Stimulated activated naive CD8-positive, alpha-beta T cell treated with anti-CD3 and anti-CD28 coated beads, Interleukin-15, amount 100 ng/mL, for 72 hours (primary cell): Measurements from ENCODE around the gene GPAM.

ENCODE experiments used
- ATAC-seq: fragments of 150-1000 bp; cut with Tn5 transposase; 2 replicates; pipeline ENCODE4 v1.10.0; 2021; ENCODE audit warnings: mild to moderate bottlenecking, moderate library complexity
- DNase-seq, 2 donors: peaks; one replicate each; pipeline ENCODE4 v3.0.0; 2021 to 2022
- H3K27ac Mint-ChIP-seq, 2 donors: one replicate each; pipeline ENCODE4 v1.8.0; 2022; ENCODE audit warnings: mild to moderate bottlenecking in 2 of 2, mixed read lengths in 2 of 2, moderate library complexity in 2 of 2
- H3K27me3 Mint-ChIP-seq: one replicate; pipeline ENCODE4 v1.8.0; 2022; ENCODE audit warnings: mixed read lengths
- H3K4me1 Mint-ChIP-seq: one replicate; pipeline ENCODE4 v1.8.0; 2022; ENCODE audit warnings: mild to moderate bottlenecking, mixed read lengths
- H3K4me3 Mint-ChIP-seq, 2 donors: one replicate each; pipeline ENCODE4 v1.8.0; 2022; ENCODE audit warnings: mild to moderate bottlenecking in 2 of 2, mixed read lengths in 2 of 2, moderate library complexity in 1 of 2
- H3K9me3 Mint-ChIP-seq, 2 donors: one replicate each; pipeline ENCODE4 v1.8.0; 2022; ENCODE audit warnings: mixed read lengths in 2 of 2

Gene GPAM

DNA sequence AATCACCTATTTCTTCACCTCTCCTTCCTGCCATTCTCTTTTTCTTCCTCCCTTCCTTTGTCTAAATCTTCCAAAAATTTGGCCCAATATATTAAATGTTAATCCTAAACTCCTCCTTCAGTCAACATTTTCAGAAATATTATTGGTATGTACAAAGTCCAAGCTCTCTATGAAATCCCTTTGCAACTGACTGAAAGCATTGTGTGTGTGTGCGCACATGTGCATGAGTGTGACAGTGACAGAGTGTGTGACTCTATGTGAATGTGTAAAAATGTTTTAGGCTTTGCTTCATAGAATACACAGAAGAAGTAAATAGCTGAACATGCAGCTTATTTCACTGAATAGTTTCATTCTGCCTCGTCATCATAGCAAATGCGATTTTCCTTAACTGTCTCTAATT, 7.0 kb downstream of the GPAM start:
- H3K9me3 Mint-ChIP-seq = no peaks in the 10 kb centered on the region
- H3K27me3 Mint-ChIP-seq = no peaks in the 10 kb centered on the region
- no peaks in the 10 kb centered on the region for H3K4me1 Mint-ChIP-seq
- H3K27ac Mint-ChIP-seq = no peak overlapping the region
- H3K4me3 Mint-ChIP-seq = no peak overlapping the region
- DNase-seq (no peak), ATAC-seq (no peak)

DNA sequence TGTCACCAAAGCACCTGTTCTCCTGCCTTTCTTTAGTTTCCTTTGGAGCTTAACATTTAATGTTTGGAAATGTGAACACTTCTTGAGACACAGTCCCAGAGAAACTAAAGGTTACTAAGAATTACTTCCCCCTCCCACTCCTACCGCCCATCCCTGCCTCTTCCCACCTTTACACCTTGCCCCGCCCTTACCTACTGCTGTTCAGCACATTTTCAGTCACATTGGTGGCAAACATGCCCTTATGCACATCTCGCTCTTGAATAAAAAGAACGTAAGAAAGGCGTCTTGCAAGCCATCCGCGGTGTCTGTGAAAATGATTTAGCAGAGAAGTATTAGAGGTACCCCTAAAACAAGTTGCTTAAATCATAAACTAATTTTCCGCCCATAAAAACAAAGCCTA, 8.2 kb downstream of the GPAM start:
- H3K4me3 Mint-ChIP-seq = no peak overlapping the region
- H3K27ac Mint-ChIP-seq = no peak overlapping the region
- ATAC-seq = no peak
- H3K4me1 Mint-ChIP-seq = no peaks in the 10 kb centered on the region
- H3K27me3 Mint-ChIP-seq = no peaks in the 10 kb centered on the region
- H3K9me3 Mint-ChIP-seq = no peaks in the 10 kb centered on the region
- no peak for DNase-seq

DNA sequence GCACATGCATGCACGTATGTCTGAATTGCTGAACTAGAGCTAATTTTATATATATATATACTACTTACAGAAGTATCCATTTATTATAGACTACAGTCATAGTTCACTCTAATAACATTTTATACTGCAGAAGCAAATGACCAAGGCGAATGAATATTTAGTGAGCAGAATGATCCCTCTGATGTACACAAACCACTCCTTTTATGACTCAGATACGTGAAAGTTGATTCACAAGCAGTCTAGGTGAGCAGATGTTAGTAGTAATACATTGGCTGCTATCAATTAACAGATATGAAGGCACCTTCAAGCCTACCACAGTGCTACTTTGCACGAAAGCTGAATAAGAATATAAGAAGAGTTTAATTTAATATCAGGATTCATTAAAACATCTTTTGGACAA, 10.4 kb downstream of the GPAM start:
- Mint-ChIP-seq H3K9me3 (no peaks in the 10 kb centered on the region), H3K4me3 (no peak overlapping the region), H3K4me1 (no peaks in the 10 kb centered on the region), H3K27ac (no peak overlapping the region), H3K27me3 (no peaks in the 10 kb centered on the region)
- no peak for ATAC-seq
- no peak for DNase-seq

DNA sequence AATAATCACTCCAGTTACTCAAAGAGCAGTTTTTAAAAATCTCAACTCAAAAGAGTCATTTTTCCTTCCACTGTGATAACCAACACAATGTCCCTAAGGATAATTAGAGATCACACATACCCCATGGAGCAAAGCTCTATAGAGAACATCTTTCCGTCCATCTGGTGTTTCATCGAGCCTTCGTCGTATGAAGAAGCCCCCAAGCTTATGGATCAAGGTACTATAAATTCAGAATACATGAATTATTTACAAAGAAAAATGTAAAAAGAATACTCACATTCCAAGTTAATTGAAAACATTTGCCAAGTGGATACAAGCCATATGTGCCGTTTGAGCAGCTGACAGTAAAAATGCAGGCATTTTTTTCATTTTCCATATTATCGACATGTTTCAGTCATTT, 14.8 kb downstream of the GPAM start:
- Mint-ChIP-seq H3K27ac (no peak overlapping the region), H3K9me3 (no peaks in the 10 kb centered on the region), H3K4me3 (no peak overlapping the region), H3K27me3 (no peaks in the 10 kb centered on the region), H3K4me1 (no peaks in the 10 kb centered on the region)
- ATAC-seq (no peak), DNase-seq (no peak)

DNA sequence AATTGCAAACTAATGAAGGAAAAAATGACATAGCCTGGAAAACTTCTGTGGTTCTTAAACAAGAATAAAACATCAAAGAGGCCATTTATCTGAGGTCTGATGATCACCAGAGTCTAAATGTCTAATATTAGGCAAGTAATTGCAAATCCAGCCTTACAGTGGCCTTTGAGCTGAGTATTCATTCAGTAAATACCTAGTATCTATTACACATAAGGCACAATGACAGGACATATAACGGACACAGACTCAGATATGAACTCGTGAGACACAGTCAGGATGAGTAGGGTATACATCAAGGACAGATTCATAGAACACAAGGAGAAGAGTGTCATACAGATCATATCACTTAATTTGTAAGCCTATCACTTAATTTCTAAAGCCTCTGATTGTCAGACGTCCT, 16.8 kb downstream of the GPAM start:
- no peak overlapping the region for H3K4me3 Mint-ChIP-seq
- DNase-seq (no peak), ATAC-seq (no peak)
- no peaks in the 10 kb centered on the region for H3K9me3 Mint-ChIP-seq
- H3K27ac Mint-ChIP-seq = peak overlapping the region in 1 of 2 donors; percentile 55
- H3K27me3 Mint-ChIP-seq = no peaks in the 10 kb centered on the region
- no peaks in the 10 kb centered on the region for H3K4me1 Mint-ChIP-seq

DNA sequence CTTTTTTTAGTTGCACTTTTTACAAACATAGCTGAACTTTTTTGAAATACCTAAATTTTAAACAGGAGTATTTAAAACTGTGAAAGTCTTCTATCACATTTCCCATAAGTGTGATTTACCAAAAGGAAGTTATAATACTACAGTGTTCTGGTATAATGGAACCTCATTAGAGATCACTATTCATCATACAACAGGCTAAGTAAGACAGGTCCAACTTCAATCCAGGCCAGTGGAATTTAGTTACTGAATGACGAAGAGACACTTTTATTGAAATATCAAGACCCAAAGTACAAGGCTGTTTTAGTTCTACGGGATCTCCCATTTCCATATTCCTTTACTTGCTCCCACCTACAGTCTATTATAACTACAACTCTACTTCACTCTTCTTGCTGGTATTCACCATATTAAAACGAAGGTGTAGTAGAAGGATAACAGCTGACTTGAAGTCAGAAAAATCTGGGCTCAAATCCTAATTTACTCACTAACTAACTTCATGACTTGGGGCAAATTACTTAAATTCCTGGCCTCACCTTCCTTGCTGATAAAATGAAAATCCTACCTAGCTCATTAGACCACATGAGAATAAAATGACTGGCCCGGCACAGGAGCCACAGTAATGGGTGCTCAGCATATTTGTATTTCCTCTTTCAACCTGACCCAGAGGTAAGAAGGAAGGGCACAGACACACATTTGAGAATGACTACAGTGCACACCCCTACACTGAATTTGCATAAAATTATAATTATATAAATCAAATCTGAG, 21.6 kb downstream of the GPAM start:
- Mint-ChIP-seq H3K4me1 (no peaks in the 10 kb centered on the region), H3K27me3 (no peaks in the 10 kb centered on the region), H3K27ac (no peak overlapping the region), H3K9me3 (no peaks in the 10 kb centered on the region), H3K4me3 (no peak overlapping the region)
- ATAC-seq (no peak), DNase-seq (no peak)

DNA sequence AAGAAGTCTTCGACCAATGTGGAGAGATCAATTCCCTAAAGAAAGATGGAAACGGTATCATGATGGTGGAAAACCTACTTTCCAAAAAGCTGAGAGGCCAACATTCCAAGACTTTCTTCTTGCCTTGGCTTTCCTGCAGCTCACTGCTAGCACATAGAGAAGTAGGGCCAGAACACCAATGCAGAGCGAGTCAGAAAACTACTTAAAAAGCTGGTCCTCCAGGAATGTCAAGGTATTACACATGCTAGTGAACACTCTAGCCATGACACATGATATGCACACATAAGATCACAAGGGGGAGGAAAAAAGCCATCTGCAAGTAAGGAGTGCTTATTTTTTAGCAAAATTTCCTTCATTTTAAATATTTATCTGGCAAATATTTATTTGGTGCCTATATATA, 22.7 kb downstream of the GPAM start:
- DNase-seq (no peak), ATAC-seq (no peak)
- H3K9me3 Mint-ChIP-seq = no peaks in the 10 kb centered on the region
- H3K27ac Mint-ChIP-seq = no peak overlapping the region
- H3K4me1 Mint-ChIP-seq = no peaks in the 10 kb centered on the region
- H3K27me3 Mint-ChIP-seq = no peaks in the 10 kb centered on the region
- no peak overlapping the region for H3K4me3 Mint-ChIP-seq

DNA sequence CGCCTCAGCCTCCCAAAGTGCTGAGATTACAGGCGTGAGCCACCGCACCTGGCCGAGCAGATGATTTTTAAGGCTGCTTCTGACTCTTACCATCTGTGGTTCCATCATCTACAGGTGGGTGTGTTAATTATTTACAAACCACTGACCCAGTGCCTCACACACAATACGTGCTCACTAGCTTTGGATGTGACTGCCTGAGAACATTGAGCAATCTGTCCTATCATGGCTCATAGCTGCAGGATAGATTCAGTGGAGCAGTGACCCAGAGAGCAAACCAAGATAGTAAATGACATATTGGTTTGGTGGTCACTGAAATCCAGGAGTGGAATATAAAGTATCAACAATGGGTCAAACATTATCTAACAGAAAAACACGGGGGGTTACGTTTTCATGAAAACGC, 24.1 kb downstream of the GPAM start:
- no peak overlapping the region for H3K27ac Mint-ChIP-seq
- H3K9me3 Mint-ChIP-seq = no peaks in the 10 kb centered on the region
- H3K4me3 Mint-ChIP-seq = no peak overlapping the region
- ATAC-seq (no peak), DNase-seq (no peak)
- no peaks in the 10 kb centered on the region for H3K4me1 Mint-ChIP-seq
- H3K27me3 Mint-ChIP-seq = no peaks in the 10 kb centered on the region

DNA sequence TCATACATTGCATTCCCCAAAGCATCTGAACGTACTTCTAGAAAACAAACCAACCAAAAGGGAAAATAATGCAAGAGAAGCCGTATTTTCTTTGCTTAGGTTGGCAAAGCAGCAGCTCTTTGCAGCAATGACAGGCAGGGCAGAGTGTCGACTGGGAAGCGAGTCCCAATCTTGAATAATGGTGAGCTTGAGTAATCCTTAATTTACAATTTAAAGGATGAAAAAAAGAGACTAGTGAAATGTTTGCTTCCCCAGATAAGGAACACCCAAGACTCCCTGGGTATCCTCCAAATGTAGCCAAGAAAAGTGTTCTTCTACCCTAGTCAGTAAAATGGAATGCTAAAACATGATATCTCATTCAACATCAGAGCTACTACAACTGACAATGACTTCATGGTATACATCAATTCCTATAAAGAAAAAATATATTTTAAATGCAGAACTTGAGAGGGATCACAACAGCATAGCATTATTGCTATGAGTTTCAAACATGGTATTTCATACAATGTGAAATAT, 32.0 kb downstream of the GPAM start:
- Mint-ChIP-seq H3K9me3 (no peaks in the 10 kb centered on the region), H3K4me3 (no peak overlapping the region), H3K27ac (no peak overlapping the region), H3K4me1 (no peaks in the 10 kb centered on the region), H3K27me3 (no peaks in the 10 kb centered on the region)
- ATAC-seq = no peak
- DNase-seq = no peak

DNA sequence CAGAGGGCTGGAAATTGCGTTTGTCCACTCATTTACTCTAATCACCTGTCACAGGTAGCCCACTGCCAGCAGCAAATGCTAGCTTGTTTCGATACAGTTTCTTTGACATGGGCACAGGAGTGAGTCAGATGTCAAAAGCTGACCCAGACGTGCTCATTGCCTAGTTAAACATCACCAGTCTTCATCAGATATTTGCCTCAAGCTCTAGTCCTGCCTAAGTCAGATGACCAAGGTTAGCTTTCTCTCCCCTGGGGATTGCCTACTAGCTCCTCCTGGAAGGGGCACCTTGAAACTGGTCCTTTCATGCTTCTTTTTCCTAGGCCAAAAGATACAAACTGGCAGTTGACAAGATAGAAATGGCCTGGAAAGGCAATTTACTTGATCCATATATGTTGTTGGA, 35.2 kb downstream of the GPAM start:
- DNase-seq (no peak), ATAC-seq (no peak)
- Mint-ChIP-seq H3K27ac (peak overlapping the region in 1 of 2 donors; percentile 59), H3K9me3 (no peaks in the 10 kb centered on the region), H3K4me3 (no peak overlapping the region), H3K27me3 (no peaks in the 10 kb centered on the region), H3K4me1 (no peaks in the 10 kb centered on the region)

DNA sequence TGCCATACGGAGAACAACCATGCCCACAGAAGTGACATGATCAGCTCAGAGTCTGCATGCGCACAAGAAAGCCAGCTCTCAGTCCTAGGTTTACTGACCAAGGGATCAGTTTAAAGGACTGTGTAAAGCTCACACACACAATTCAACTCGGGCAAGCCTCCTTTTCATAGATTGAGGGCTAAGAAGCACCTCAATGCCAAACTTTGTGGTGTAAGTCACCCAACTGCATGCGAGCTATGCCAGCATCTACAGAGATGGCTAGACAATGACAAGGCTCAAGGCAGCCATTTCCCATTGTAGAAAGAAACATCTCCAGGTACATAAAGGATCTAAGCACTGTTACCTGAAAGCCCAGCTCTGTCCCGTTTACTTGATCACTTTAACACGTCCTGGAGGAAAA, 36.8 kb downstream of the GPAM start:
- Mint-ChIP-seq H3K4me1 (no peaks in the 10 kb centered on the region), H3K27ac (peak overlapping the region in 1 of 2 donors; percentile 70), H3K9me3 (no peaks in the 10 kb centered on the region), H3K27me3 (no peaks in the 10 kb centered on the region), H3K4me3 (no peak overlapping the region)
- no peak for DNase-seq
- no peak for ATAC-seq

DNA sequence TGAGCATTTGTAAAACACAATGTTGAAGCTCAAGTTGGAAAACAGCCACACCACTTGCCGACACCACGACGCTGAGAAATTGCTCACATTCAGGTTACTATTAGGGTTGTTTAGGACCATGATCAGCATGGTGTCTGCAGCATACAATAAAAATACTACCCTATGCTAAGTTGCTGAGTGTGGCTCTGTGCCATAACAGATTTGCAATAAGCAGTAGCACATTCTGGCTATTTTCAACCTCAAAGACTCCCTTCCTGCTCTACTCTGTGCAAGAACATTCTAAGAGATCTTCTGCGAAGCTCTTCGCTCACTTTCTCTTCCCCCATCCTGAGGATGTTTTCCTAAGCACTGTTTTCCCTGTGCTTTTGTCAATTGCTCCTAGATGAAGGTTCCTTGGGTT, 38.3 kb downstream of the GPAM start:
- H3K27ac Mint-ChIP-seq = no peak overlapping the region
- H3K4me1 Mint-ChIP-seq = peaks cover under 1% of the 10 kb centered on the region
- no peak for ATAC-seq

DNA sequence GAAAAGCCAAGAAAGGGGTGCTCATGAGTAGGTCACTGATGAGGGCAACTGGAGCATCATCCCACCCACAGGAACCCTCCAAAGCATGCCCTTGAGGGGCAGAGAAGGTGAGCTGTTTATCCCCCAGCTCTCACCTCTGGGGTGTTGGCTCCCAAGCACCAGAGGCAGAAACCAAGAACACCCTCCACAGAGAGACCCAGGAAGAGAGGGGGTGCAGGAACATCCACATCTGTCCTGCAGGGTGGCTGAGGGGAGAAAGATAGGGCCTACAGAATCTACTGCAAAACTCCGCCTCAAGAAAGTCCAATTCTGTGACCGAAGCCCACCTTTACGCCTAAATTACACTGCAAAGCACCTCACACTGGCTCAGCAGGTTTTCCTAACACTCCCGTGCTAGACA, 40.1 kb downstream of the GPAM start:
- no peak for ATAC-seq
- H3K9me3 Mint-ChIP-seq = no peaks in the 10 kb centered on the region
- H3K4me1 Mint-ChIP-seq = peaks cover 4% of the 10 kb centered on the region
- H3K27me3 Mint-ChIP-seq = no peaks in the 10 kb centered on the region
- no peak for DNase-seq
- no peak overlapping the region for H3K4me3 Mint-ChIP-seq
- H3K27ac Mint-ChIP-seq = no peak overlapping the region

More for the DNA sequence above, 38.3 kb downstream of the GPAM start:
- DNase-seq = no peak
- no peaks in the 10 kb centered on the region for H3K27me3 Mint-ChIP-seq
- no peak overlapping the region for H3K4me3 Mint-ChIP-seq
- H3K9me3 Mint-ChIP-seq = no peaks in the 10 kb centered on the region

DNA sequence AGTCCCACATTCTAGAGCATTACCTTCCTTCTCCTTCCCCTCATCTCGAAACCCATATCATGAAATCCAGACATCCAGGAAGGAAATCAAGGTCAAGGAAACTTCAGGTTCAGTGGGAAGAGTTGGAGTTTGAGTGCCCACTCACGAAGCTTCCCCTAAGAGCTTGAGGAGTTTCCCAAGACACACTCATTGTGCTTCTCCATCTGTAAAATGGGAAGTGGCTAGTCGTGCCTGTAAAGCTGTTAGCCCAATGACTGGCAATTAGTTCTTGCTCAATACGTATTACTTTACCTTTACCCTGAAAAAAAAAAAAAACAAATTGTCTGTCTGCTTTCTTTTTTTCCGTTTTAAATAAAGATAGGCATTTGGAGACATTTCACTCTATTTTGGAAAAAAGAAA, 42.3 kb downstream of the GPAM start:
- Mint-ChIP-seq H3K27ac (no peak overlapping the region), H3K9me3 (no peaks in the 10 kb centered on the region), H3K4me1 (peaks cover 4% of the 10 kb centered on the region), H3K4me3 (no peak overlapping the region), H3K27me3 (no peaks in the 10 kb centered on the region)
- ATAC-seq (no peak), DNase-seq (no peak)

DNA sequence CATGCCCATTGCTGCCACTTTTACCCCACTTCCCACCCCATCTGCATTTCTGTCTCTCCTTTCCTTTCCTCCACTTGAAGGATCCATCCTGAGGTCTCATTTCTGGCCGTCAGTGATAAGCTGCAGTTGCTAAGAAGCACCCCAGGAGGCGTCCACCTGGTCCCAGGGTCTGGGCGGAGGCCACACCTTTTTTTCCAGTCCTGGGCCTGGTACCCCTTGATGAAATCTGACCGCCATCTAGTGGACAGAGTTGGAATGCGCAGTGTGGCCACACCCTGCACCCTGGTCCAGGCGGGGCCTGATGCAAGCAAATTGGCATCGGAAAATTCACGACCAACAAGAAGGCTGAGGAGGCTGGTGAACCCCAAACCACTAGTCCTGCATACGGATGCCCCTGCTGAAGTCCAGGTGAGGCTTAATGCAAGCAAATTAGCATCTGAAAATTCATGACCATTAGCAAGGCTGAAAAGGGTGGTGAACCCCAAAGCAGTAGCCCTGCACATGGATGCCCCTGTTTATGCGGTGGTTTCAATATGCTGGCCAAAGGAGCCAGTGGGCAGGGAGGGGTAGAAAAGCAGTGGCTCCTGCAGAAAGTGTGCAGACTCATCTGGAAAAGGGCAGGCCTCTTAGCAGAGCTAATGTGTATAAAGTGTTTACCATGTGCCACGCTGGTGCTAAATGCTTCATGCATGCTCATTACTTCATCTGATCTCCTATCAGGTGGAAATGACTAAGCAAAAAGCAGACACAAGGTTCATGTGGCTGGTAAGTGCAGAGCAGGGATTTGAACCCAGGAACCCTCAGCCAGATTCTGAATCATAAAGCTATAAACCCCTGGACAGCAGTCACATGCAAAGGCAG, 43.2 kb downstream of the GPAM start:
- Mint-ChIP-seq H3K4me3 (no peak overlapping the region), H3K9me3 (no peaks in the 10 kb centered on the region), H3K27me3 (no peaks in the 10 kb centered on the region), H3K27ac (peak overlapping the region in 1 of 2 donors; percentile 67), H3K4me1 (peaks cover 4% of the 10 kb centered on the region)
- DNase-seq (peak; percentile 73 to 80), ATAC-seq (peak; percentile 94)

DNA sequence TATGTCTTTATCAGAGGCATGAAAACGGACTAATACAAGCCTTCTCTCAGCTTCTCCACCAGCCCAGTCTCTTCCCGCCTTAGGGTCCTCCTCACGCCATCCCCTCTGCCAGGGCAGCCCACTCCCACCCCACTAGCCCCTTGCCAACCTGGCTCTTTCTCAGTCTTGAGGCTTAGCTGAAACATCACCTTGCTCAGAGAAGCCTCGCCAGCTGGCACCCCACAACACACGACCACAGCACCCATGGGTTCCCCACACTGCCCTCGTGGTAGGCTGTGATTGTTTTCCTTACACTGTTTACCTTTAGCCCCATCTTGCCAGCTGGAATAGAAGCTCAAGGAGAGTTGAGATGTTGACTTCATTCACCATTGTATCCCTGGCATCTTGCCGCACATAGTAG, 44.4 kb downstream of the GPAM start:
- Mint-ChIP-seq H3K9me3 (no peaks in the 10 kb centered on the region), H3K27me3 (no peaks in the 10 kb centered on the region), H3K27ac (no peak overlapping the region), H3K4me1 (peaks cover 4% of the 10 kb centered on the region), H3K4me3 (no peak overlapping the region)
- DNase-seq = no peak
- no peak for ATAC-seq
